ENCODE measurements around the gene GPR35. TPM values are rescaled to one million over a fixed set of nuclear protein-coding genes. Genes with fewer than 3 reads are reported as not detected.

GPR35 gene
- total RNA-seq, 1 experiment from 2014 or later, result 0.22 TPM

- TF ChIP-seq, protein P1, sequence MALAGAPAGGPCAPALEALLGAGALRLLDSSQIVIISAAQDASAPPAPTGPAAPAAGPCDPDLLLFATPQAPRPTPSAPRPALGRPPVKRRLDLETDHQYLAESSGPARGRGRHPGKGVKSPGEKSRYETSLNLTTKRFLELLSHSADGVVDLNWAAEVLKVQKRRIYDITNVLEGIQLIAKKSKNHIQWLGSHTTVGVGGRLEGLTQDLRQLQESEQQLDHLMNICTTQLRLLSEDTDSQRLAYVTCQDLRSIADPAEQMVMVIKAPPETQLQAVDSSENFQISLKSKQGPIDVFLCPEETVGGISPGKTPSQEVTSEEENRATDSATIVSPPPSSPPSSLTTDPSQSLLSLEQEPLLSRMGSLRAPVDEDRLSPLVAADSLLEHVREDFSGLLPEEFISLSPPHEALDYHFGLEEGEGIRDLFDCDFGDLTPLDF (CRISPR knock-in tag; IDR thresholded peaks at IDR 0.05), result no peak
- TF ChIP-seq, protein P2, sequence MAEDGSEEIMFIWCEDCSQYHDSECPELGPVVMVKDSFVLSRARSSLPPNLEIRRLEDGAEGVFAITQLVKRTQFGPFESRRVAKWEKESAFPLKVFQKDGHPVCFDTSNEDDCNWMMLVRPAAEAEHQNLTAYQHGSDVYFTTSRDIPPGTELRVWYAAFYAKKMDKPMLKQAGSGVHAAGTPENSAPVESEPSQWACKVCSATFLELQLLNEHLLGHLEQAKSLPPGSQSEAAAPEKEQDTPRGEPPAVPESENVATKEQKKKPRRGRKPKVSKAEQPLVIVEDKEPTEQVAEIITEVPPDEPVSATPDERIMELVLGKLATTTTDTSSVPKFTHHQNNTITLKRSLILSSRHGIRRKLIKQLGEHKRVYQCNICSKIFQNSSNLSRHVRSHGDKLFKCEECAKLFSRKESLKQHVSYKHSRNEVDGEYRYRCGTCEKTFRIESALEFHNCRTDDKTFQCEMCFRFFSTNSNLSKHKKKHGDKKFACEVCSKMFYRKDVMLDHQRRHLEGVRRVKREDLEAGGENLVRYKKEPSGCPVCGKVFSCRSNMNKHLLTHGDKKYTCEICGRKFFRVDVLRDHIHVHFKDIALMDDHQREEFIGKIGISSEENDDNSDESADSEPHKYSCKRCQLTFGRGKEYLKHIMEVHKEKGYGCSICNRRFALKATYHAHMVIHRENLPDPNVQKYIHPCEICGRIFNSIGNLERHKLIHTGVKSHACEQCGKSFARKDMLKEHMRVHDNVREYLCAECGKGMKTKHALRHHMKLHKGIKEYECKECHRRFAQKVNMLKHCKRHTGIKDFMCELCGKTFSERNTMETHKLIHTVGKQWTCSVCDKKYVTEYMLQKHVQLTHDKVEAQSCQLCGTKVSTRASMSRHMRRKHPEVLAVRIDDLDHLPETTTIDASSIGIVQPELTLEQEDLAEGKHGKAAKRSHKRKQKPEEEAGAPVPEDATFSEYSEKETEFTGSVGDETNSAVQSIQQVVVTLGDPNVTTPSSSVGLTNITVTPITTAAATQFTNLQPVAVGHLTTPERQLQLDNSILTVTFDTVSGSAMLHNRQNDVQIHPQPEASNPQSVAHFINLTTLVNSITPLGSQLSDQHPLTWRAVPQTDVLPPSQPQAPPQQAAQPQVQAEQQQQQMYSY (CRISPR knock-in tag; IDR thresholded peaks at IDR 0.05), result no peak
- no peak for TF ChIP-seq FOXP4 (CRISPR knock-in tag; IDR thresholded peaks at IDR 0.05)
These were observed 19.6 kb downstream of the GPR35 start (continued) for GRCh38 chr2:240644859-240645301.

- no peak overlapping the region for H3K27ac Mint-ChIP-seq
- TF ChIP-seq CREM (CRISPR knock-in tag; IDR thresholded peaks at IDR 0.05), result no peak
- TF ChIP-seq JUN (CRISPR knock-in tag; IDR thresholded peaks at IDR 0.05), result no peak
- TF ChIP-seq, protein P3, sequence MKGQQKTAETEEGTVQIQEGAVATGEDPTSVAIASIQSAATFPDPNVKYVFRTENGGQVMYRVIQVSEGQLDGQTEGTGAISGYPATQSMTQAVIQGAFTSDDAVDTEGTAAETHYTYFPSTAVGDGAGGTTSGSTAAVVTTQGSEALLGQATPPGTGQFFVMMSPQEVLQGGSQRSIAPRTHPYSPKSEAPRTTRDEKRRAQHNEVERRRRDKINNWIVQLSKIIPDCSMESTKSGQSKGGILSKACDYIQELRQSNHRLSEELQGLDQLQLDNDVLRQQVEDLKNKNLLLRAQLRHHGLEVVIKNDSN (CRISPR knock-in tag; IDR thresholded peaks at IDR 0.05), result no peak
- ChIA-PET POLR2A (no interaction called here), CTCF (no interaction called here)
- H3K4me1 Mint-ChIP-seq, result peaks cover 3% of the 10 kb centered on the region; the same call in 1 of the 2 replicates
- ATAC-seq (no peak), DNase-seq (ENCODE audit: low spot score) (no peak)
- H3K36me3 Mint-ChIP-seq, result no peaks in the 10 kb centered on the region
- H3K4me3 Mint-ChIP-seq, result no peak overlapping the region
- H3K9me3 Mint-ChIP-seq, result no peaks in the 10 kb centered on the region
- peaks cover 3% of the 10 kb centered on the region for H3K27me3 Mint-ChIP-seq (ENCODE audit: low read depth)
These were observed 20.1 kb downstream of the GPR35 start for GRCh38 chr2:240645346-240645745.

GRCh38 chr2:240645801-240646175 is 20.5 kb downstream of the GPR35 start:
- Mint-ChIP-seq H3K36me3 (no peaks in the 10 kb centered on the region), H3K27ac (no peak overlapping the region), H3K4me1 (peaks cover 3% of the 10 kb centered on the region; the same call in 1 of the 2 replicates), H3K9me3 (no peaks in the 10 kb centered on the region; the same call in 1 of the 2 replicates), H3K27me3 (ENCODE audit: low read depth) (peaks cover 3% of the 10 kb centered on the region), H3K4me3 (no peak overlapping the region)
- ATAC-seq (no peak), DNase-seq (ENCODE audit: low spot score) (no peak)
- ChIA-PET CTCF (no interaction called here), POLR2A (no interaction called here)
- TF ChIP-seq, protein P4, sequence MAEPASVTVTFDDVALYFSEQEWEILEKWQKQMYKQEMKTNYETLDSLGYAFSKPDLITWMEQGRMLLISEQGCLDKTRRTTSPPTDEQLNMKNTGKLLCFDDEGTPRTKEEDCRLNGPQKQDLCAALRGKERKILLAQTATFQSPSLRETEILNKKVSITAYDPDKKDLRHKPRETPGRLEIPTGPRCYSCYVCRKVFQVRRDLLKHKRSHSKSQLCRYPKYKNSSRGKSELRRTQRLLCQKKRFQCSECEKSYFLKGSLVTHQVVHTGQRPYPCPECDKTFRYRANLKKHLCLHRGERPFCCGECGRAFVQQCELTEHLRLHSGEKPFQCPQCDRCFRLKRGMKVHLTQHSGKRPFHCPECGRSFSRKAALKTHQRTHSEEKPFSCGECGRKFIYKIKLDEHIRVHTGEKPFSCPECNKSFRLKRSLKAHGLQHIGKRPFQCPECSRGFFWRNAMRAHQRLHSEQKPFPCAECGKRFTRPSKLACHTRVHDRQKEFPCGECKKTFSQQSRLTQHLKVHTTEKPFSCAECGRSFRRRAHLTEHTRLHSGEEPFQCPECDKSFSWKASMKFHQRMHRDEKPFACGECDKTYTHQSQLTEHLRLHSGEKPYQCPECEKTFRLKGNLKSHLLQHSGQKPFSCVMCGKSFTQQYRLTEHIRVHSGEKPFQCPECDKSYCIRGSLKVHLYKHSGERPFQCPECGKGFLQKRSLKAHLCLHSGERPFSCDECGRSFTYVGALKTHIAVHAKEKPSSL (CRISPR knock-in tag; conservative IDR thresholded peaks at IDR 0.05), result no peak
- TF ChIP-seq CREM (CRISPR knock-in tag; IDR thresholded peaks at IDR 0.05) (no peak), PRRX2 (CRISPR knock-in tag; IDR thresholded peaks at IDR 0.05) (no peak)
- TF ChIP-seq, protein P1 (CRISPR knock-in tag; IDR thresholded peaks at IDR 0.05), result no peak
